HepG2 (cell line): ENCODE measurements around the gene TBCD. TPM values are rescaled to one million over a fixed set of nuclear protein-coding genes. Genes with fewer than 3 reads are reported as not detected.
A peak's percentile ranks its signal among the peaks of the same experiment; 100 is the strongest.

Source experiments
- ATAC-seq: fragments of 200-7000 bp; cut with Tn5 transposase; 3 replicates; pipeline ENCODE4 v1.9.1; 2020; ENCODE audit warnings: mild to moderate bottlenecking, moderate library complexity
- BruUV-seq: library from RNA; stranded (reverse); fragments of 400-500 nt; replicated peaks from 2 replicates; lab custom pipeline; 2021; lab: Mats Ljungman, UMichigan
- CTCF ChIA-PET: fragments of 300-600 bp; formaldehyde crosslinking; extraction: SDS; loops from one replicate; lab custom pipeline; 2021; ENCODE audit warnings: low total read pairs, inconsistent platforms, low intra/inter-chr PET ratio; lab: Yijun Ruan, JAX
- POLR2A ChIA-PET: fragments of 350-600 bp; sonication (Branson Sonifier 250); formaldehyde crosslinking; loops from one replicate; lab custom pipeline; 2020; ENCODE audit warnings: antibody characterized with exemption, inconsistent platforms; lab: Yijun Ruan, JAX
- DNase-seq: peaks from one replicate; pipeline ENCODE4 v3.0.0-alpha.2; 2015; ENCODE audit warnings: low spot score
- FAIRE-seq: peaks from 3 replicates; lab custom pipeline; 2011; peaks lifted over from hg19 to GRCh38; lab: Jason Lieb, UNC
- H2AFZ ChIP-seq: one replicate; pipeline ENCODE4 v1.6.1; 2011; ENCODE audit warnings: low read length, inconsistent platforms
- H3K27ac ChIP-seq: fragments of 300-600 bp; 3 replicates; pipeline ENCODE4 v1.8.0; 2011; ENCODE audit warnings: mixed run types, mild to moderate bottlenecking, mixed read lengths, low read length, inconsistent platforms; ENCODE audit not compliant: insufficient read depth; ENCODE audit errors: extremely low read length
- H3K27me3 ChIP-seq, 2 experiments: fragments of 200-600 bp in 1 of 2; 2 replicates in 1 of 2; 3 replicates in 1 of 2; pipeline versions ENCODE4 v1.6.0 to v1.8.0; 2011; ENCODE audit warnings: low read length in 2 of 2, mild to moderate bottlenecking in 2 of 2, moderate library complexity in 2 of 2, inconsistent platforms in 1 of 2; ENCODE audit not compliant: insufficient read depth in 2 of 2, control insufficient read depth in 1 of 2
- H3K36me3 ChIP-seq, 2 experiments: fragments of 200-600 bp in 1 of 2; replicated peaks in 1 of 2; 2 replicates in 1 of 2; 3 replicates in 1 of 2; pipeline versions ENCODE4 v1.5.1 to v1.8.0; 2011; ENCODE audit warnings: low read length in 2 of 2, inconsistent platforms in 1 of 2; ENCODE audit not compliant: insufficient read depth in 2 of 2, control insufficient read depth in 1 of 2
- H3K4me1 ChIP-seq: 2 replicates; pipeline ENCODE4 v1.5.1; 2012; ENCODE audit warnings: low read length, inconsistent platforms; ENCODE audit not compliant: insufficient read depth
- H3K4me2 ChIP-seq: 2 replicates; pipeline ENCODE4 v1.6.0; 2011; ENCODE audit warnings: low read depth, low read length, inconsistent platforms
- H3K4me3 ChIP-seq, 3 experiments: fragments of 200-600 bp in 1 of 3; sonication (generic), shearing (Covaris generic) in 1 of 3; replicated peaks in 1 of 3; 2 replicates each; pipeline ENCODE4 v1.5.1; 2011 to 2016; ENCODE audit warnings: low read length in 3 of 3, inconsistent platforms in 2 of 3, low read depth in 2 of 3, mild to moderate bottlenecking in 2 of 3, control low read depth in 1 of 3, mixed read lengths in 1 of 3; ENCODE audit not compliant: insufficient read depth in 1 of 3
- H3K79me2 ChIP-seq: one replicate; pipeline ENCODE4 v1.6.1; 2011; ENCODE audit warnings: low read length, inconsistent platforms; ENCODE audit not compliant: insufficient read depth
- H3K9ac ChIP-seq: 2 replicates; pipeline ENCODE4 v1.6.0; 2011; ENCODE audit warnings: mild to moderate bottlenecking, low read depth, low read length, inconsistent platforms; ENCODE audit not compliant: insufficient read depth
- H3K9me3 ChIP-seq: 2 replicates; pipeline ENCODE4 v1.5.1; 2012; ENCODE audit warnings: mild to moderate bottlenecking, low read length
- H4K20me1 ChIP-seq: 2 replicates; pipeline ENCODE4 v1.6.0; 2011; ENCODE audit warnings: inconsistent platforms, mild to moderate bottlenecking, low read length, moderate library complexity; ENCODE audit not compliant: insufficient read depth
- DNMT1 ChIP-seq: sonication (generic); formaldehyde crosslinking; IDR thresholded peaks from 2 replicates; pipeline ENCODE4 v1.5.1; 2020; ENCODE audit warnings: mild to moderate bottlenecking, missing genetic modification reagents
- FOXP1 ChIP-seq, 2 experiments: fragments of 450-650 bp in 1 of 2; IDR thresholded peaks; 2 replicates each; pipeline ENCODE4 v1.6.1; 2017 to 2018; ENCODE audit warnings: antibody characterized with exemption in 1 of 2
- NCOA2 ChIP-seq: sonication (generic); formaldehyde crosslinking; IDR thresholded peaks from 2 replicates; pipeline ENCODE4 v1.8.0; 2022; ENCODE audit warnings: inconsistent platforms
- SMAD1 ChIP-seq: sonication (generic); formaldehyde crosslinking; IDR thresholded peaks from 2 replicates; pipeline ENCODE4 v1.4.0; 2020; ENCODE audit warnings: missing genetic modification reagents, low read depth, mild to moderate bottlenecking, borderline replicate concordance
- STAG1 ChIP-seq: sonication (generic); formaldehyde crosslinking; IDR thresholded peaks from 2 replicates; pipeline ENCODE4 v1.4.0; 2020; ENCODE audit warnings: missing genetic modification reagents
- ZBTB38 ChIP-seq: sonication (generic); formaldehyde crosslinking; IDR thresholded peaks from 2 replicates; pipeline ENCODE4 v1.5.1; 2020; ENCODE audit warnings: mild to moderate bottlenecking, missing genetic modification reagents
- ZNF17 ChIP-seq: sonication (generic); formaldehyde crosslinking; IDR thresholded peaks from 2 replicates; pipeline ENCODE4 v1.5.0; 2020; ENCODE audit warnings: mild to moderate bottlenecking, missing genetic modification reagents
- ZNF329 ChIP-seq: sonication (generic); formaldehyde crosslinking; IDR thresholded peaks from 2 replicates; pipeline ENCODE4 v1.9.0; 2021; ENCODE audit warnings: low read depth, mild to moderate bottlenecking, missing genetic modification reagents
- ZNF670 ChIP-seq: sonication (generic); formaldehyde crosslinking; IDR thresholded peaks from 2 replicates; pipeline ENCODE4 v1.8.0; 2022; ENCODE audit warnings: mild to moderate bottlenecking, missing genetic modification reagents, borderline replicate concordance
- ZNF816 ChIP-seq: sonication (generic); formaldehyde crosslinking; IDR thresholded peaks from 2 replicates; pipeline ENCODE4 v1.8.0; 2022; ENCODE audit warnings: missing genetic modification reagents, mild to moderate bottlenecking, borderline replicate concordance
- WGBS: methylation state at CpG from one replicate; pipeline ENCODE4 v1.1.6; 2017; ENCODE audit warnings: low lambda C conversion rate; 5-methylcytosine and 5-hydroxymethylcytosine counted together
- in situ Hi-C: cut with HindIII; loops from 2 replicates; pipeline ENCODE4 v1.10.0; 2017; ENCODE audit warnings: low pct_unique_long_range_greater_than_20kb; ENCODE audit not compliant: extremely low pct_ligation_motif_present
- intact Hi-C: fragments of 100-400 bp; cut with micrococcal nuclease; formaldehyde crosslinking; loops from one replicate; pipeline ENCODE4 v1.10.0; 2022; ENCODE audit not compliant: unreplicated experiment
- polyA plus RNA-seq, 8 experiments: library from polyadenylated mRNA; depleted of rRNA in 3 of 8; stranded (reverse) in 7 of 8; unstranded in 1 of 8; fragments of >200 nt; fragmentation: Illumina TruSeq in 4 of 8; extraction: Trizol in 4 of 8; gene quantifications; 2 replicates each; pipeline versions ENCODE4 v1.2.1 to v1.2.3, GENCODE V29; 2011 to 2016; ENCODE audit warnings: low read depth in 4 of 8, missing spikeins in 1 of 8, mixed read lengths in 1 of 8; ENCODE audit not compliant: insufficient read depth in 1 of 8
- total RNA-seq, 5 experiments: library from RNA; depleted of rRNA; stranded (reverse); fragments of >200 nt; fragmentation: Illumina TruSeq; extraction: Trizol; gene quantifications; 2 replicates each; pipeline ENCODE4 v1.2.3, GENCODE V29; 2016; ENCODE audit warnings: low read depth in 1 of 5
- TF ChIP-seq, protein P1 (sequence below): sonication (generic); formaldehyde crosslinking; IDR thresholded peaks from 2 replicates; pipeline ENCODE4 v1.5.0; 2020; ENCODE audit warnings: missing genetic modification reagents
- TF ChIP-seq, protein P2 (sequence below): sonication (generic); formaldehyde crosslinking; conservative IDR thresholded peaks from 2 replicates; pipeline ENCODE4 v1.8.0; 2022; ENCODE audit warnings: low read depth, missing genetic modification reagents

TBCD gene
- total and polyA plus RNA-seq, 2 of the 13 experiments (the other 11 are each of a cell fraction or from before 2014, with no cell fraction given): 33.9 to 54.8 TPM

DNA sequence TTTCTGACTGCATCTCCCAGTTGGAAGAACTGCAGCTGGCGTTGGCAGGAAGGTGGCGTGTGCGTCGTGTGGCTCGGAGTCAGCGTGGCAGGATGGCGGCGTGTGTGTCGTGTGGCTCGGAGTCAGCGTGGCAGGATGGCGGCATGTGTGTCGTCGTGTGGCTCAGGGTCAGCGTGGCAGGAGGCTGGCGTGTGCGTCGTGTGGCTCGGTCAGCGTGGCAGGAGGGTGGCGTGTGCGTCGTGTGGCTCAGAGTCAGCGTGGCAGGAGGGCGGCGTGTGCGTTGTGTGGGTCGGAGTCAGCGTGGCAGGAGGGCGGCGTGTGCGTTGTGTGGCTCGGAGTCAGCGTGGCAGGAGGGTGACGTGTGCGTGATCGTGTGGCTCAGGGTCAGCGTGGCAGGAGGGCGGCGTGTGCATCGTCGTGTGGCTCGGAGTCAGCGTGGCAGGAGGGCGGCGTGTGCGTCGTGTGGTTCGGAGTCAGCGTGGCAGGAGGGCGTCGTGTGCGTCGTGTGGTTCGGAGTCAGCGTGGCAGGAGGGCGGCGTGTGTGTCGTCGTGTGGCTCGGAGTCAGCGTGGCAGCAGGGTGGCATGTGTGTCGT lies 49.6 kb downstream of the TBCD start:
- H3K79me2 ChIP-seq: no peaks in the 10 kb centered on the region
- H3K9me3 ChIP-seq: no peaks in the 10 kb centered on the region
- FAIRE-seq (no peak), ATAC-seq (no peak), DNase-seq (no peak)
- H3K4me2 ChIP-seq: no peak overlapping the region
- peaks cover 13 to 36% of the 10 kb centered on the region in 2 experiments for H3K36me3 ChIP-seq
- H3K4me3 ChIP-seq: no peak overlapping the region
- no peak overlapping the region for H2AFZ ChIP-seq
- whole genome bisulfite sequencing: 97% methylated on average over 63 of the region's 63 CpGs
- no peak overlapping the region for H3K27ac ChIP-seq
- intact Hi-C loops (no loop called here), in situ Hi-C loops (no loop called here)
- TF ChIP-seq ZNF816 (CRISPR knock-in tag) (no peak), ZNF17 (CRISPR knock-in tag) (no peak), STAG1 (no peak), ZBTB38 (CRISPR knock-in tag) (peak; percentile 43; the same call in 1 of the 2 replicates), DNMT1 (CRISPR knock-in tag) (peak; percentile 42; the same call in 1 of the 2 replicates), ZNF329 (CRISPR knock-in tag) (no peak), ZNF670 (CRISPR knock-in tag) (no peak), FOXP1 (IDR thresholded peaks at IDR 0.05) (no peak), FOXP1 (CRISPR knock-in tag; IDR thresholded peaks at IDR 0.05) (no peak), NCOA2 (CRISPR knock-in tag) (no peak), SMAD1 (CRISPR knock-in tag) (no peak)
- TF ChIP-seq, protein P1, sequence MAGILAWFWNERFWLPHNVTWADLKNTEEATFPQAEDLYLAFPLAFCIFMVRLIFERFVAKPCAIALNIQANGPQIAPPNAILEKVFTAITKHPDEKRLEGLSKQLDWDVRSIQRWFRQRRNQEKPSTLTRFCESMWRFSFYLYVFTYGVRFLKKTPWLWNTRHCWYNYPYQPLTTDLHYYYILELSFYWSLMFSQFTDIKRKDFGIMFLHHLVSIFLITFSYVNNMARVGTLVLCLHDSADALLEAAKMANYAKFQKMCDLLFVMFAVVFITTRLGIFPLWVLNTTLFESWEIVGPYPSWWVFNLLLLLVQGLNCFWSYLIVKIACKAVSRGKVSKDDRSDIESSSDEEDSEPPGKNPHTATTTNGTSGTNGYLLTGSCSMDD (CRISPR knock-in tag): no peak
- TF ChIP-seq, protein P2, sequence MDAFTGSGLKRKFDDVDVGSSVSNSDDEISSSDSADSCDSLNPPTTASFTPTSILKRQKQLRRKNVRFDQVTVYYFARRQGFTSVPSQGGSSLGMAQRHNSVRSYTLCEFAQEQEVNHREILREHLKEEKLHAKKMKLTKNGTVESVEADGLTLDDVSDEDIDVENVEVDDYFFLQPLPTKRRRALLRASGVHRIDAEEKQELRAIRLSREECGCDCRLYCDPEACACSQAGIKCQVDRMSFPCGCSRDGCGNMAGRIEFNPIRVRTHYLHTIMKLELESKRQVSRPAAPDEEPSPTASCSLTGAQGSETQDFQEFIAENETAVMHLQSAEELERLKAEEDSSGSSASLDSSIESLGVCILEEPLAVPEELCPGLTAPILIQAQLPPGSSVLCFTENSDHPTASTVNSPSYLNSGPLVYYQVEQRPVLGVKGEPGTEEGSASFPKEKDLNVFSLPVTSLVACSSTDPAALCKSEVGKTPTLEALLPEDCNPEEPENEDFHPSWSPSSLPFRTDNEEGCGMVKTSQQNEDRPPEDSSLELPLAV: no peak
- BruUV-seq: no TSS peak
- H4K20me1 ChIP-seq: no peaks in the 10 kb centered on the region
- no peak overlapping the region for H3K9ac ChIP-seq
- ChIA-PET POLR2A (no interaction called here), CTCF (no interaction called here)
- no peaks in the 10 kb centered on the region for H3K4me1 ChIP-seq
- H3K27me3 ChIP-seq: no peaks in the 10 kb centered on the region
